Measurements from ENCODE around the gene CISD1.

The CISD1 gene

GRCh38 chr10:58335306-58336005, 66.5 kb downstream of the CISD1 start:
- peaks cover 6% of the 10 kb centered on the region for H3K79me2 ChIP-seq (ENCODE audit: control insufficient read depth, insufficient read depth, low read length, poor library complexity)
- H3K36me3 ChIP-seq (ENCODE audit: control insufficient read depth in 1 of 2, insufficient read depth in 2 of 2, low read length in 2 of 2), result no peaks in the 10 kb centered on the region
- H3K4me3 ChIP-seq (ENCODE audit: low read depth, low read length), result peak overlapping the region; percentile 87
- peak overlapping the region; percentile 89 for H3K14ac ChIP-seq (ENCODE audit: low read length)
- H3K4me2 ChIP-seq (ENCODE audit: low read length), result peak overlapping the region; percentile 99
- H3K18ac ChIP-seq (ENCODE audit: low read length), result peak overlapping the region; percentile 88
- peak overlapping the region; percentile 78 for H3K4ac ChIP-seq (ENCODE audit: low read depth, low read length)
- H3K27me3 ChIP-seq (ENCODE audit: insufficient read depth, low read length), result no peaks in the 10 kb centered on the region
- H4K91ac ChIP-seq (ENCODE audit: low read depth, low read length), result peak overlapping the region; percentile 86
- WGBS (ENCODE audit: extremely low coverage, insufficient coverage, insufficient read length), result no CpG with 5 or more reads among the region's 37 CpGs
- H2AFZ ChIP-seq (ENCODE audit: insufficient read depth, low read length, poor library complexity), result peak overlapping the region; percentile 92
- H3K79me1 ChIP-seq (ENCODE audit: low read length), result peaks cover 6% of the 10 kb centered on the region
- peak overlapping the region; percentile 63 for H2BK120ac ChIP-seq (ENCODE audit: insufficient read depth, low read length, poor library complexity)
- H3K9me3 ChIP-seq (ENCODE audit: insufficient read depth, low read depth, low read length), result no peaks in the 10 kb centered on the region
- DNase-seq, result peak; percentile 71 to 91
- no peak overlapping the region for H3K27ac ChIP-seq (ENCODE audit: low read depth, low read length)
- no peak overlapping the region for H2AK5ac ChIP-seq (ENCODE audit: low read length)
- H4K8ac ChIP-seq (ENCODE audit: low read depth, low read length), result peak overlapping the region; percentile 97
- peak overlapping the region; percentile 89 for H4K12ac ChIP-seq (ENCODE audit: low read depth, low read length)
- peak overlapping the region; percentile 69 for H2BK5ac ChIP-seq (ENCODE audit: low read depth, low read length, poor library complexity)
- no peaks in the 10 kb centered on the region for H3K4me1 ChIP-seq (ENCODE audit: control insufficient read depth in 1 of 2, insufficient read depth in 2 of 2, low read length in 2 of 2)
- H2BK12ac ChIP-seq (ENCODE audit: low read length), result no peak overlapping the region
- H3K9ac ChIP-seq (ENCODE audit: low read length), result peak overlapping the region; percentile 93
- H3K23ac ChIP-seq (ENCODE audit: low read length), result no peak overlapping the region

GRCh38 chr10:58336242-58336641, 67.3 kb downstream of the CISD1 start:
- no peak overlapping the region for H2BK12ac ChIP-seq (ENCODE audit: low read length)
- peaks cover 6% of the 10 kb centered on the region for H3K79me1 ChIP-seq (ENCODE audit: low read length)
- H4K91ac ChIP-seq (ENCODE audit: low read depth, low read length), result no peak overlapping the region
- no peak overlapping the region for H3K27ac ChIP-seq (ENCODE audit: low read depth, low read length)
- no CpG with 5 or more reads among the region's 4 CpGs for WGBS (ENCODE audit: extremely low coverage, insufficient coverage, insufficient read length)
- no peak overlapping the region for H2AK5ac ChIP-seq (ENCODE audit: low read length)
- no peak overlapping the region for H3K4ac ChIP-seq (ENCODE audit: low read depth, low read length)
- H4K12ac ChIP-seq (ENCODE audit: low read depth, low read length), result no peak overlapping the region
- no peaks in the 10 kb centered on the region for H3K9me3 ChIP-seq (ENCODE audit: insufficient read depth, low read depth, low read length)
- no peak overlapping the region for H4K8ac ChIP-seq (ENCODE audit: low read depth, low read length)
- no peaks in the 10 kb centered on the region for H3K4me1 ChIP-seq (ENCODE audit: control insufficient read depth in 1 of 2, insufficient read depth in 2 of 2, low read length in 2 of 2)
- no peak overlapping the region for H3K4me3 ChIP-seq (ENCODE audit: low read depth, low read length)
- no peak overlapping the region for H2BK5ac ChIP-seq (ENCODE audit: low read depth, low read length, poor library complexity)
- peak in 1 of 2 donors; percentile 23 for DNase-seq
- H3K18ac ChIP-seq (ENCODE audit: low read length), result no peak overlapping the region
- H3K14ac ChIP-seq (ENCODE audit: low read length), result no peak overlapping the region
- H3K4me2 ChIP-seq (ENCODE audit: low read length), result peak overlapping the region; percentile 99
- H3K23ac ChIP-seq (ENCODE audit: low read length), result no peak overlapping the region
- H2BK120ac ChIP-seq (ENCODE audit: insufficient read depth, low read length, poor library complexity), result no peak overlapping the region
- no peaks in the 10 kb centered on the region for H3K27me3 ChIP-seq (ENCODE audit: insufficient read depth, low read length)
- H3K79me2 ChIP-seq (ENCODE audit: control insufficient read depth, insufficient read depth, low read length, poor library complexity), result peaks cover 6% of the 10 kb centered on the region
- no peak overlapping the region for H3K9ac ChIP-seq (ENCODE audit: low read length)
- no peak overlapping the region for H2AFZ ChIP-seq (ENCODE audit: insufficient read depth, low read length, poor library complexity)
- H3K36me3 ChIP-seq (ENCODE audit: control insufficient read depth in 1 of 2, insufficient read depth in 2 of 2, low read length in 2 of 2), result no peaks in the 10 kb centered on the region

Measured in trophoblast cell (in vitro differentiated cells and primary cell).